ENCODE measurements around the gene LYG1. TPM values are rescaled to one million over a fixed set of nuclear protein-coding genes. Genes with fewer than 3 reads are reported as not detected.

Gene LYG1
- polyA plus RNA-seq, 1 of the 3 experiments (the other 2 are of a cell fraction), result 1.2 TPM

DNA sequence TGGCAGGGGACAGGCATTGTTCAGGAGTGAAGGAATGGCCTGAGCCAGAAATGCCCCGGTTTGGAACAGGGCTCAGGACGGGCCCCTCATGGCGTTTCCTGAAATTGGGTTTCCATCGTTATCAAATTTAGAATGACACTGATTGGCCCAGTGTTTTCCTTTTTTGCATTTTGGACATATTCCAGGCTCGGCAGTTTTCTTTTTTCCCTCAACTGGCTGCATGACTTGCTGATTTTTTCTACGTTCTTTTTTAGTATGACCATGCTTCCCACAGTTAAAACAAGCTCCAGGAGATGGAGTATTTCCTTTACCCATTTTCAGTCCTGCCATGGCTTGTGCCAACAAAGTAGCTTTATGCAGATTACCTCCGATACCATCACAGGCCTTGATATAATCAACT, 25.1 kb downstream of the LYG1 start:
- no peak for DNase-seq
- CTCF ChIA-PET, result no interaction called here

DNA sequence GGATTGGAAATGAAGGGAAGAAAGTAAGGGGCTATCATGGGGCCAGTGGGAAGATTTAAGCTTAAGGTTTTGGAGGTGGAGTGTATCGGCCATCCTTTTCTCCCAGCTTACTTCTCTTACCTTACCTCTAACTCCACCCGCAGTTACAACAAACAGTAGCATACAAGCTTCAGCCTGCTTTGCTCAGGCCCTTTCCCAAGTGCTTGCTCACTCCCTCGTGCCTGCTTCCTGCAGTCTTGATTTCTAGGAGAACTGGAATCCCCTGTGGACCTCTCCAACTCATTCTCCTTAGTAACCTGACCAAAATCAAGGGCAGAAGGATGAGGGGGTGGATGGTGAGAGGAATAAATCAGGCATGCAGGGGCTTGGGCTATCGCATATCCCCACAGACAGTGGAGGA, 39.8 kb downstream of the LYG1 start:
- Histone ChIP-seq H4K20me1 (ENCODE audit: insufficient read depth) (no peaks in the 10 kb centered on the region), H3K4me3 (ENCODE audit: low read depth in 2 of 2, low read length in 1 of 2) (no peak overlapping the region), H3K9ac (no peak overlapping the region), H3K27ac (ENCODE audit: low read depth in 2 of 2, low read length in 1 of 2) (no peak overlapping the region), H2AFZ (ENCODE audit: low read depth) (no peak overlapping the region), H3K27me3 (ENCODE audit: insufficient read depth) (no peaks in the 10 kb centered on the region), H3K9me2 (no peaks in the 10 kb centered on the region), H3K9me3 (no peaks in the 10 kb centered on the region), H3K4me2 (no peak overlapping the region), H3F3A (replicated peaks; ENCODE audit: insufficient read depth) (no peaks in the 10 kb centered on the region), H3K36me3 (replicated peaks in 1 of 2; ENCODE audit: control insufficient read depth in 1 of 2, insufficient read depth in 2 of 2, low read length in 1 of 2) (no peaks in the 10 kb centered on the region), H3K4me1 (ENCODE audit: control insufficient read depth in 1 of 2, insufficient read depth in 2 of 2, low read depth in 1 of 2, low read length in 1 of 2) (no peaks in the 10 kb centered on the region), H3K79me2 (ENCODE audit: insufficient read depth) (no peaks in the 10 kb centered on the region)
- POLR2A ChIA-PET, result no interaction called here
- TF ChIP-seq ELF1 (IDR thresholded peaks at IDR 0.05) (no peak), TEAD4 (IDR thresholded peaks at IDR 0.05; ENCODE audit: borderline replicate concordance, insufficient read depth) (no peak), SIN3A (IDR thresholded peaks at IDR 0.05; ENCODE audit: borderline replicate concordance, low read depth, low read length) (no peak), GABPA (IDR thresholded peaks at IDR 0.05; ENCODE audit: low read depth) (no peak), FOXJ3 (CRISPR knock-in tag; IDR thresholded peaks at IDR 0.05) (no peak), CHD2 (IDR thresholded peaks at IDR 0.05; ENCODE audit: low read length, partially characterized antibody) (no peak), NRF1 (IDR thresholded peaks at IDR 0.05; ENCODE audit: low read depth, low read length) (no peak)
- TF ChIP-seq, protein P1, sequence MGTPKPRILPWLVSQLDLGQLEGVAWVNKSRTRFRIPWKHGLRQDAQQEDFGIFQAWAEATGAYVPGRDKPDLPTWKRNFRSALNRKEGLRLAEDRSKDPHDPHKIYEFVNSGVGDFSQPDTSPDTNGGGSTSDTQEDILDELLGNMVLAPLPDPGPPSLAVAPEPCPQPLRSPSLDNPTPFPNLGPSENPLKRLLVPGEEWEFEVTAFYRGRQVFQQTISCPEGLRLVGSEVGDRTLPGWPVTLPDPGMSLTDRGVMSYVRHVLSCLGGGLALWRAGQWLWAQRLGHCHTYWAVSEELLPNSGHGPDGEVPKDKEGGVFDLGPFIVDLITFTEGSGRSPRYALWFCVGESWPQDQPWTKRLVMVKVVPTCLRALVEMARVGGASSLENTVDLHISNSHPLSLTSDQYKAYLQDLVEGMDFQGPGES (IDR thresholded peaks at IDR 0.05; ENCODE audit: low read depth, low read length), result no peak
- CTCF ChIA-PET, result no interaction called here
- no peak for DNase-seq
- 55% methylated on average over 4 of the region's 4 CpGs for WGBS (ENCODE audit: low lambda C conversion rate)

More for the DNA sequence above, 25.1 kb downstream of the LYG1 start:
- no peaks in the 10 kb centered on the region for H3K79me2 ChIP-seq (ENCODE audit: insufficient read depth)
- no peak overlapping the region for H2AFZ ChIP-seq (ENCODE audit: low read depth)
- no peak overlapping the region for H3K4me3 ChIP-seq (ENCODE audit: low read depth in 2 of 2, low read length in 1 of 2)
- H3K4me1 ChIP-seq (ENCODE audit: control insufficient read depth in 1 of 2, insufficient read depth in 2 of 2, low read depth in 1 of 2, low read length in 1 of 2), result no peaks in the 10 kb centered on the region; a peak in 1 of 4 replicates
- no peak overlapping the region for H3K4me2 ChIP-seq
- peaks cover 0 to 6% of the 10 kb centered on the region in 2 experiments for H3K36me3 ChIP-seq (replicated peaks in 1 of 2; ENCODE audit: control insufficient read depth in 1 of 2, insufficient read depth in 2 of 2, low read length in 1 of 2)
- H3K9ac ChIP-seq, result no peak overlapping the region
- TF ChIP-seq SMC3 (IDR thresholded peaks at IDR 0.05; ENCODE audit: low read depth, low read length) (no peak), CHD2 (IDR thresholded peaks at IDR 0.05; ENCODE audit: low read length, partially characterized antibody) (no peak), GABPA (IDR thresholded peaks at IDR 0.05; ENCODE audit: low read depth) (no peak), FOXJ3 (CRISPR knock-in tag; IDR thresholded peaks at IDR 0.05) (no peak), TCF12 (IDR thresholded peaks at IDR 0.05) (no peak), RAD21 (IDR thresholded peaks at IDR 0.05; ENCODE audit: low read length) (no peak), MXI1 (IDR thresholded peaks at IDR 0.05; ENCODE audit: low read depth, low read length) (no peak), RCOR1 (IDR thresholded peaks at IDR 0.05; ENCODE audit: low read length) (no peak), EP300 (IDR thresholded peaks at IDR 0.05; ENCODE audit: borderline replicate concordance in 1 of 2, low read depth in 1 of 2, low read length in 1 of 2) (no peak), YY1 (IDR thresholded peaks at IDR 0.05; ENCODE audit: low read depth) (no peak)
- TF ChIP-seq, protein P1 (IDR thresholded peaks at IDR 0.05; ENCODE audit: low read depth, low read length), result no peak
- TF ChIP-seq, protein P2, sequence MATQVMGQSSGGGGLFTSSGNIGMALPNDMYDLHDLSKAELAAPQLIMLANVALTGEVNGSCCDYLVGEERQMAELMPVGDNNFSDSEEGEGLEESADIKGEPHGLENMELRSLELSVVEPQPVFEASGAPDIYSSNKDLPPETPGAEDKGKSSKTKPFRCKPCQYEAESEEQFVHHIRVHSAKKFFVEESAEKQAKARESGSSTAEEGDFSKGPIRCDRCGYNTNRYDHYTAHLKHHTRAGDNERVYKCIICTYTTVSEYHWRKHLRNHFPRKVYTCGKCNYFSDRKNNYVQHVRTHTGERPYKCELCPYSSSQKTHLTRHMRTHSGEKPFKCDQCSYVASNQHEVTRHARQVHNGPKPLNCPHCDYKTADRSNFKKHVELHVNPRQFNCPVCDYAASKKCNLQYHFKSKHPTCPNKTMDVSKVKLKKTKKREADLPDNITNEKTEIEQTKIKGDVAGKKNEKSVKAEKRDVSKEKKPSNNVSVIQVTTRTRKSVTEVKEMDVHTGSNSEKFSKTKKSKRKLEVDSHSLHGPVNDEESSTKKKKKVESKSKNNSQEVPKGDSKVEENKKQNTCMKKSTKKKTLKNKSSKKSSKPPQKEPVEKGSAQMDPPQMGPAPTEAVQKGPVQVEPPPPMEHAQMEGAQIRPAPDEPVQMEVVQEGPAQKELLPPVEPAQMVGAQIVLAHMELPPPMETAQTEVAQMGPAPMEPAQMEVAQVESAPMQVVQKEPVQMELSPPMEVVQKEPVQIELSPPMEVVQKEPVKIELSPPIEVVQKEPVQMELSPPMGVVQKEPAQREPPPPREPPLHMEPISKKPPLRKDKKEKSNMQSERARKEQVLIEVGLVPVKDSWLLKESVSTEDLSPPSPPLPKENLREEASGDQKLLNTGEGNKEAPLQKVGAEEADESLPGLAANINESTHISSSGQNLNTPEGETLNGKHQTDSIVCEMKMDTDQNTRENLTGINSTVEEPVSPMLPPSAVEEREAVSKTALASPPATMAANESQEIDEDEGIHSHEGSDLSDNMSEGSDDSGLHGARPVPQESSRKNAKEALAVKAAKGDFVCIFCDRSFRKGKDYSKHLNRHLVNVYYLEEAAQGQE (IDR thresholded peaks at IDR 0.05; ENCODE audit: low read depth, low read length), result no peak
- no peaks in the 10 kb centered on the region for H3F3A ChIP-seq (replicated peaks; ENCODE audit: insufficient read depth)
- H3K27me3 ChIP-seq (ENCODE audit: insufficient read depth), result no peaks in the 10 kb centered on the region
- 41% methylated on average over 7 of the region's 7 CpGs for WGBS (ENCODE audit: low lambda C conversion rate)
- H4K20me1 ChIP-seq (ENCODE audit: insufficient read depth), result no peaks in the 10 kb centered on the region
- POLR2A ChIA-PET, result no interaction called here
- H3K27ac ChIP-seq (ENCODE audit: low read depth in 2 of 2, low read length in 1 of 2), result no peak overlapping the region
- no peaks in the 10 kb centered on the region for H3K9me2 ChIP-seq
- peaks cover 3% of the 10 kb centered on the region for H3K9me3 ChIP-seq

Measured in SK-N-SH (cell line).